Measurements from ENCODE around the gene DPP3. TPM values are rescaled to one million over a fixed set of nuclear protein-coding genes. Genes with fewer than 3 reads are reported as not detected.
"Not testable (repeated sequence)": the region's sequence is repeated elsewhere in the genome, so short reads cannot be mapped to it uniquely, and the experiment has no call there.

DPP3 gene
- total RNA-seq, 1 donor from 2014 or later: 63.3 TPM

DNA sequence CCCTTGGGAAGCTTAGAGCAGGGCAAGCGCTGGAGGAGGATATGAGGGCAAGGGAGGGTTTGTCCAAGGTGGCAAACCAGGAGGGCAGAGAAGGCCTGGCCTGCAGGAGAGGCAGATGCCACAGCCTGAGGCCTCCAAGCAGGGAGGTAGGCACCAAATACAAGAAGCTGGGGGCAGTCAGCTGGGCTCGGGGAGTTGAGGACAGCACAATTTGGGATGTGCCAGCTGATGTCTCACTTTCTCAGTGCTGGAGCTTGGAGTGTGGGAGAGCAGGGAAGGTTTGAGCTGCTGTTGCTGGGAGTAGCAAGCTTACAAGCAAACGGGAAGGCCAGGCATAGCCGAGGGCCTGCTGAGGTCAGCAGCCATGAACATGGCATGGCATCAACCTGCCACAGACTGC, 61.7 kb downstream of the DPP3 start:
- TF ChIP-seq, protein P1, sequence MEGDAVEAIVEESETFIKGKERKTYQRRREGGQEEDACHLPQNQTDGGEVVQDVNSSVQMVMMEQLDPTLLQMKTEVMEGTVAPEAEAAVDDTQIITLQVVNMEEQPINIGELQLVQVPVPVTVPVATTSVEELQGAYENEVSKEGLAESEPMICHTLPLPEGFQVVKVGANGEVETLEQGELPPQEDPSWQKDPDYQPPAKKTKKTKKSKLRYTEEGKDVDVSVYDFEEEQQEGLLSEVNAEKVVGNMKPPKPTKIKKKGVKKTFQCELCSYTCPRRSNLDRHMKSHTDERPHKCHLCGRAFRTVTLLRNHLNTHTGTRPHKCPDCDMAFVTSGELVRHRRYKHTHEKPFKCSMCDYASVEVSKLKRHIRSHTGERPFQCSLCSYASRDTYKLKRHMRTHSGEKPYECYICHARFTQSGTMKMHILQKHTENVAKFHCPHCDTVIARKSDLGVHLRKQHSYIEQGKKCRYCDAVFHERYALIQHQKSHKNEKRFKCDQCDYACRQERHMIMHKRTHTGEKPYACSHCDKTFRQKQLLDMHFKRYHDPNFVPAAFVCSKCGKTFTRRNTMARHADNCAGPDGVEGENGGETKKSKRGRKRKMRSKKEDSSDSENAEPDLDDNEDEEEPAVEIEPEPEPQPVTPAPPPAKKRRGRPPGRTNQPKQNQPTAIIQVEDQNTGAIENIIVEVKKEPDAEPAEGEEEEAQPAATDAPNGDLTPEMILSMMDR (IDR thresholded peaks at IDR 0.05): no peak
- Mint-ChIP-seq H3K27ac (peak overlapping the region; percentile 21), H3K36me3 (ENCODE audit: low read depth) (peaks cover 50% of the 10 kb centered on the region), H3K4me3 (no peak overlapping the region), H3K27me3 (no peaks in the 10 kb centered on the region), H3K9me3 (no peaks in the 10 kb centered on the region), H3K4me1 (peaks cover 34% of the 10 kb centered on the region)
- no peak for DNase-seq
- no peak for ATAC-seq (ENCODE audit: low read depth)
- ChIA-PET CTCF (no interaction called here), POLR2A (interaction anchor here (0.6 to 1.2 kb wide), 2 partner anchors 135 to 290 kb away, joined by 3 read pairs; no protein-coding TSS in a partner anchor)
- intact Hi-C loops (cut with micrococcal nuclease): loop anchor here (10.0 kb wide), 1 partner anchor 303 kb away; the partner anchor contains the start of gene RCE1

DNA sequence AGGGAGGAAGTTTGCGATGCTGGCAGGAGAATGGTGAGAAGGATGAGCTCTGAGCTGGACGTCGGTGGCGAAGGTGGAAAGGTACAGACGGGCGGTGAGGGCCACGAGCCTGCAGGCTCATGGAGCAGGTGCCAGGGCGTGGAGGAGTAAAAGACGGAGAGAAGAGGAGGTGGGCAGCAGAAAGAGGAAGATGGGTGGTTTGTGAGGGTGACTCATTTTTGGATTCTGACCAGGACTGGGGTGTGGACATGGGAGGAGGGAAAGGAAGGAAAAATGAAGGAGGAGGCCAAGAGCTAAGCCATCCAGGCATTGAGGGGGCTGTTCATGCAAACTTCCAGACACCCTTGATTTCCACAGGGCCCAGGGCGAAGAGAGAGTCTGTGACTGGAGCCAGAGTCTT, 62.1 kb downstream of the DPP3 start:
- H3K9me3 Mint-ChIP-seq: no peaks in the 10 kb centered on the region
- no peak overlapping the region for H3K4me3 Mint-ChIP-seq
- DNase-seq (no peak), ATAC-seq (ENCODE audit: low read depth) (no peak)
- CTCF ChIA-PET: no interaction called here
- H3K4me1 Mint-ChIP-seq: peaks cover 35% of the 10 kb centered on the region
- TF ChIP-seq, protein P1 (IDR thresholded peaks at IDR 0.05): no peak
- POLR2A ChIA-PET: interaction anchor here (0.6 to 1.2 kb wide), 2 partner anchors 135 to 289 kb away, joined by 3 read pairs; no protein-coding TSS in a partner anchor
- peaks cover 45% of the 10 kb centered on the region for H3K36me3 Mint-ChIP-seq (ENCODE audit: low read depth)
- H3K27ac Mint-ChIP-seq: peak overlapping the region; percentile 19
- H3K27me3 Mint-ChIP-seq: no peaks in the 10 kb centered on the region
- intact Hi-C loops (cut with micrococcal nuclease): loop anchor here (10.0 kb wide), 1 partner anchor 302 kb away; the partner anchor contains the start of gene RCE1

DNA sequence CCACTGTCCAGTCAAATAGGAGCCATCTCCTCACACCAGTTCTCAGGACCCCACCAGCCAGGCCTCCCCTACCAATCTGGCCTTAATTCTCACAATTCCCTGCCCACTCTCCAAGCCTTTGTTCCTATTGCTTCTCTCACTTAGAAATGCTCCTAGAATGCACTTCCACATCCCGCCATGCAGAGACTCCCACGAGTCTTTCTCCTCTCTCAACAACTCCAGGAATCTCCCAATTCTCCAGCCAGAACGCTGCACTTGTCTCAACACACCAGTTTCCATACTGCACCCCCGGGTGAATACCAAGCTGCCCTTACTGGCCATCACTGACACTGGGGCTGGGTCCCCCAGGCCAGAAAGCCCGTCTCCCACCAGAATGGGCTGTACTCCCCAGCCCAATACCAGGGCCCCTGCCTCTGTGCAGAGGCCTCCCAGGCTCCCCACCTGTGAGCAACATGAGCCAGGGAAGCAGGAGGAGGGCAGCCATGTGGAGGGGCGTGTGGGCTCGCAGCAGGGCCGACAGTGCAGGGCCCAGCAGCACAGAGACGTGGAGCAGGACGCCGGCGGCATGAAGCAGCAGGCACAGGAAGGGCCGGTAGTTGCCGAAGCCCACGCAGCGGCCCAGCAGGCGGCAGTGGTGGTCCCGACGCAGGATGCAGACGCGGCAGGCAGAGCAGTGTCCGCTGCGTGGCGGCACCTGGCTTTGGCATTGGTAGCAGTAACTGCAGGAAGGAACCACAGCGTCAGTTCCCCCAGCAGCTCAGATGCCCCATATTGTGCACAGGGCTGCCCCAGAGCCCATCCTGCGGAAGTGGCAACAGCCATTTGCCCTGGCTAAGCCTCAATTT, 63.3 kb downstream of the DPP3 start:
- H3K9me3 Mint-ChIP-seq: no peaks in the 10 kb centered on the region
- peak; percentile 59 for DNase-seq
- TF ChIP-seq, protein P1 (IDR thresholded peaks at IDR 0.05): no peak
- H3K4me1 Mint-ChIP-seq: peaks cover 35% of the 10 kb centered on the region
- intact Hi-C loops (cut with micrococcal nuclease): loop anchor here (1.0 to 10.0 kb wide), 2 partner anchors 135 to 301 kb away; partner anchors contain the start of gene RCE1
- peak overlapping the region; percentile 82 for H3K27ac Mint-ChIP-seq
- no peaks in the 10 kb centered on the region for H3K27me3 Mint-ChIP-seq
- H3K36me3 Mint-ChIP-seq (ENCODE audit: low read depth): peaks cover 39% of the 10 kb centered on the region
- ATAC-seq (ENCODE audit: low read depth): peak; percentile 51
- peak overlapping the region; percentile 53 for H3K4me3 Mint-ChIP-seq
- POLR2A ChIA-PET: interaction anchor here (0.5 to 1.0 kb wide), 4 partner anchors 73 to 135 kb away, joined by 4 to 6 read pairs (median 4); partner anchors contain the start of genes RBM14, RBM4 and RBM4B
- CTCF ChIA-PET: interaction anchor here (0.5 to 1.9 kb wide), 3 partner anchors 36 to 135 kb away, joined by 3 to 6 read pairs (median 4); no protein-coding TSS in a partner anchor

DNA sequence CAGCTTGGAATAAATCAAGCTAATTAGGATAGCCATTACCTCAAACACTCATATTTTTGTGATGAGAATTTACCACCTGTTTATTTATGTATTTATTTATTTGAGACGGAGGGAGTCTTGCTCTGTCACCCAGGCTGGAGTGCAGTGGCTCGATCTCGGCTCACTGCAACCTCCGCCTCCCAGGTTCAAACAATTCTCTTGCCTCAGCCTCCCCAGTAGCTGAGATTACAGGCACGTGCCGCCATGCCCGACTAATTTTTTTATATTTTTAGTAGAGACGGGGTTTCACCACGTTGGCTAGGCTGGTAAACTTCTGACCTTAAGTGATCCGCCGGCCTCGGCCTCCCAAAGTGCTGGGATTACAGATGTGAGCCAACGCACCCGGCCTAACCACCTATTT, 64.7 kb downstream of the DPP3 start:
- ChIA-PET POLR2A (interaction anchor here (0.6 to 3.6 kb wide), 15 partner anchors 9 to 684 kb away, joined by 3 to 58 read pairs (median 6); partner anchors contain the start of genes BBS1, DPP3, MRPL11 and PELI3), CTCF (interaction anchor here (1.9 to 2.1 kb wide), 3 partner anchors 35 to 134 kb away, joined by 4 to 18 read pairs (median 6); partner anchors contain the start of gene RBM4B)
- not testable (repeated sequence) for ATAC-seq (ENCODE audit: low read depth); H3K9me3 Mint-ChIP-seq; H3K27me3 Mint-ChIP-seq; DNase-seq
- H3K36me3 Mint-ChIP-seq (ENCODE audit: low read depth): peaks cover 31% of the 10 kb centered on the region
- H3K4me3 Mint-ChIP-seq: peak overlapping the region; percentile 77
- H3K27ac Mint-ChIP-seq: peak overlapping the region; percentile 57
- intact Hi-C loops (cut with micrococcal nuclease): loop anchor here (5.0 to 10.0 kb wide), 2 partner anchors 72 to 300 kb away; partner anchors contain the start of genes RBM14 and RCE1
- H3K4me1 Mint-ChIP-seq: peaks cover 35% of the 10 kb centered on the region

DNA sequence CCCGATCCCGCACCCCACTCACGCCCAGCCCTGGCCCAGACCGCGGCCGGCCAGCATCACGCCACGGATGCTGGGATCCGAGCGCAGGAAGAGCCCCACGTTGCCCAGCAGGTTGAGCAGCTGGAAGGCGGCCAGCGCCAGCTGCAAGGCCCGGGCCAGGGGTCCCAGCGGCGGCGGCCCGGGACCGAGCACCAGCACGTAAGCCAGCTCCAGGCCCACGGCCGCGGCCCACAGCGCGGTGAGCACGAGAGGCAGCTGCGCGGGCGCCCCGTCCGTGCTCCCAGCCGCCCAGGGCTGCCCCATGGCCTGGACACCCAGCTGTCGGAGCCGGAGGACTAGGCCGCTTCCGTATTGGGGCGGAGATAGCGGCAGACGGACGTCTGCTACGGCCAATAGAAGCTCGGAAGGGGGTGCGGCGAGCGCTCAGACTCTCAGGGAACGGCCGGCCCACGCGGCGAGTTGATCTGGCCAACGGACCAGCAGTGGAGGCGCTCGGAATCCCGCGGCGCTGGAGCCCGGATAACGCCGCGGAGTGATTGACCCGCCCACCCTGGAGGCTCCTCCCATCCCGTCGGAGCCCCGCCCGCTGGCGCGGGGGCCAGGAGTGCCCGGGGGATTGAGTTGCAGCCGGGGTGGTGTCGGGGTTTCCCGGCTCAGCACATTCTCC, 65.6 kb downstream of the DPP3 start, which contains the start of gene ZDHHC24:
Gene ZDHHC24 (minus strand): TSS at position 348 of the 667 bp plus-strand sequence. CDS start 45 bp downstream, at position 303.
- TF ChIP-seq, protein P1 (IDR thresholded peaks at IDR 0.05): no peak
- H3K36me3 Mint-ChIP-seq (ENCODE audit: low read depth): peaks cover 24% of the 10 kb centered on the region
- POLR2A ChIA-PET: interaction anchor here (0.6 to 3.6 kb wide), 25 partner anchors 8 to 687 kb away, joined by 3 to 58 read pairs (median 4); partner anchors contain the start of genes BBS1, CD248, DPP3 and MRPL11
- H3K4me3 Mint-ChIP-seq: peak within 1 kb of the TSS; percentile 77
- CTCF ChIA-PET: interaction anchor here (0.6 to 2.1 kb wide), 3 partner anchors 34 to 154 kb away, joined by 3 to 18 read pairs (median 3); partner anchors contain the start of gene RBM4B
- ATAC-seq (ENCODE audit: low read depth) (peak; percentile 85), DNase-seq (peak; percentile 86)
- no peaks in the 10 kb centered on the region for H3K9me3 Mint-ChIP-seq
- no peaks in the 10 kb centered on the region for H3K27me3 Mint-ChIP-seq
- peaks cover 35% of the 10 kb centered on the region for H3K4me1 Mint-ChIP-seq
- peak within 1 kb of the TSS; percentile 57 for H3K27ac Mint-ChIP-seq
- intact Hi-C loops (cut with micrococcal nuclease): loop anchor here (1.0 to 10.0 kb wide), 8 partner anchors 22 to 299 kb away; partner anchors contain the start of genes BBS1, CTSF, DPP3 and RBM14

Data from activated B cell treated with CpG ODN at 0.5 μM for 24 hours (primary cell).